HTERT RPE-1 (cell line): ENCODE measurements around the gene NTSR2.

Experiments used
- in situ Hi-C: fragments of 300-500 bp; cut with MboI; formaldehyde crosslinking; loops from 4 replicates; pipeline ENCODE4 v1.14.3; 2020; ENCODE audit warnings: low sequenced_read_pairs

Gene NTSR2

DNA sequence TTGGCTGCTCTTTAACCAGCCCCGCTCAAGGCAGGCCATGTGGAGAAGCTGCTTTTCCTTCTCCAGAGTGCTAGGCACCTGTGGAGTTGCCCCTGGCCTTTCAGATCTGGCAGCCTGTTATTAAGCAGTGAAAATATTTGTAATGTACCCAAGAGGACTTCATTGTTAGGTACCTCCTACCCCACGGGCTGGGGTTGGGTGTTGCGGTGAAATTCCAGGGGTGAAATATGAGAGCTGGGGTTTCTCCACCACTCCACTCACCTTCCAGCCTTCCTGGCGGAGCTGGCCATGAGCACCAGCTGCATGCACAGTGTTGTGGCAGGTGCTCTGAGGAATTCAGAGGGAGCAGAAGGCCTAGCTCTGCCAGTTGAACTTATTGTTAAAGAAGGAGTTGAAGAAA lies 39.1 kb downstream of the NTSR2 start:
- in situ Hi-C loops, result no loop called here

- in situ Hi-C loops, result no loop called here
Observed at GRCh38 chr2:11629851-11630250, 40.1 kb downstream of the NTSR2 start.

- in situ Hi-C loops, result no loop called here
Observed at GRCh38 chr2:11629215-11629614, 40.8 kb downstream of the NTSR2 start.

- in situ Hi-C loops, result no loop called here
Observed at GRCh38 chr2:11628675-11629074, 41.3 kb downstream of the NTSR2 start.

GRCh38 chr2:11625671-11626070 lies 44.3 kb downstream of the NTSR2 start:
- in situ Hi-C loops, result no loop called here

DNA sequence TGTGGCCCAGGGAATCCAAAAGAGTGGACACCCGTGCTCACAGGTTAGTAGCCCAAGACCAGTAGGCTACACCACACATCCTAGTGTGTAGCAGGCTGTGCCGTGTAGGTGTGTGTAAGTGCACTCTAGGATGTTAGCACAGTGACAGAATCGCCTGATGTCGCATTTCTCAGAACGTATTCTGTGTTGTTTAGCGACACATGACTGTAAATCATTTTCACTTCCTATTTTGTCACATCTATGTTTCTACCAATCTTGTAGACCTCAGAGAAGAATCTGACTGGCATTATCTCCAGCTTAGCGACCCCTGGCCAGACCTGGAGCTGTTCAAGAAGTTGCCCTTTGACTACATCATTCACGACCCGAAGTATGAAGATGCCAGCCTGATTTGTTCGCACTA lies 45.1 kb downstream of the NTSR2 start:
- in situ Hi-C loops, result no loop called here

GRCh38 chr2:11622611-11623010 lies 47.4 kb downstream of the NTSR2 start:
- in situ Hi-C loops, result no loop called here

GRCh38 chr2:11621410-11621809 lies 48.6 kb downstream of the NTSR2 start:
- in situ Hi-C loops, result no loop called here

DNA sequence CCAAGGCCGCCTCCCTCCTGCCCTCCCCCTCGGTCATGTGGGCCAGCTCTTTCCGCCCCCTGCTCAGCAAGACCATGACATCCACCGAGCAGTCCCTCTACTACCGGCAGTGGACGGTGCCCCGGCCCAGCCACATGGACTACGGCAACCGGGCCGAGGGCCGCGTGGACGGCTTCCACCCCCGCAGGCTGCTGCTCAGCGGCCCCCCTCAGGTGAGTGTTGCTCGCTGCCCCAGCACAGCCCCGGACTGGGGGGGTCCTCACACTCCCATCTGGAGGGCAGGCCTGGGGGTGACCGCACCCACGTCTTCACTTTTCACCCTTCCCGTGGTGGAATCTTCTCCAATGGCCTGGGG lies 51.3 kb downstream of the NTSR2 start:
- in situ Hi-C loops, result no loop called here

DNA sequence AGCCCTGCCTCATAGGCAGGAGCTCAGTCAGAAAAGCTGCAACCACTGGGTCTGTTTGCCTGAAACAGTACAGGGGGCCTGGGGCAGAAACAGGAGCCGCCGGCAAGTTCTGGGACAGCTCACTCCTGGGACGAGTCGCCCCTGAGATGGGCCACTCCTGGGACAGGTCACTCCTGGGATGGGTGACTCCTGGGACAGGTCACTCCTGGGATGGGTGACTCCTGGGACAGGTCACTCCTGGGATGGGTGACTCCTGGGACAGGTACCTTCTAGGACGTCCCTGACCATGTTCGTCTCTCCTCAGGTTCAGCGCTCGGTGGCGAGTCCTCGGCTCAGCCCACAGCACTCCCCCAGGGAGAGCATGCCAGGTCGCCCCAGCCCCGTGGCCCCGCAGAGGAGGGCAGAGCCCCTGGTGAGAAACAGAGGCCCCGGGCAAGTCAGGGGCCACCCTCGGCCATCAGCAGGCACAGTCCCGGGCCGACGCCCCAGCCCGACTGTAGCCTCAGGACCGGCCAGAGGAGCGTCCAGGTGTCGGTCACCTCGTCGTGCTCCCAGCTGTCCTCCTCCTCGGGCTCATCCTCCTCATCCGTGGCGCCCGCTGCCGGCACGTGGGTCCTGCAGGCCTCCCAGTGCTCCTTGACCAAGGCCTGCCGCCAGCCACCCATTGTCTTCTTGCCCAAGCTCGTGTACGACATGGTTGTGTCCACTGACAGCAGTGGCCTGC lies 51.8 kb downstream of the NTSR2 start:
- in situ Hi-C loops, result no loop called here

GRCh38 chr2:11617527-11617926 lies 52.5 kb downstream of the NTSR2 start:
- in situ Hi-C loops, result no loop called here

GRCh38 chr2:11616851-11617415 lies 53.1 kb downstream of the NTSR2 start:
- in situ Hi-C loops, result no loop called here

- in situ Hi-C loops, result no loop called here
Observed at GRCh38 chr2:11616097-11616687, 53.8 kb downstream of the NTSR2 start.

GRCh38 chr2:11615209-11615608 lies 54.8 kb downstream of the NTSR2 start:
- in situ Hi-C loops, result no loop called here

DNA sequence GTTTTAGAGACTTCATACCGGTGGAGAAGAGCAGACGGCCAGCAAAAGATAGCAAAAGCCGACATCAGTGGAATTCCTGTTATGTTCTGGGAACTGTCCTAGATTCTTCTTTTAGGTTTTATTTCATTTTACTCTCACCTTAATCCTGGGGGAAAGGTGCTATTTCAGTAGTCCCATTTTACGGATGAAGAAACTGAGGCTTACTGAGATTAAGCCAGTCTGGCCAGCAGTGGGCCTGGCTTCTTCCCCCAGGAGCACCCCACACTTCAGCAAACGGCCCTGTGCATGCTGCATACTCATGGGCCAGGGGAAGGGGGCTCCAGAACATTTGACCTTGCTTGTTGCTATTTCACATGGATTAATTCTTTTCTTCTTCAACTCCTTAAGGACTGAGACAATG lies 56.7 kb downstream of the NTSR2 start:
- in situ Hi-C loops, result no loop called here

DNA sequence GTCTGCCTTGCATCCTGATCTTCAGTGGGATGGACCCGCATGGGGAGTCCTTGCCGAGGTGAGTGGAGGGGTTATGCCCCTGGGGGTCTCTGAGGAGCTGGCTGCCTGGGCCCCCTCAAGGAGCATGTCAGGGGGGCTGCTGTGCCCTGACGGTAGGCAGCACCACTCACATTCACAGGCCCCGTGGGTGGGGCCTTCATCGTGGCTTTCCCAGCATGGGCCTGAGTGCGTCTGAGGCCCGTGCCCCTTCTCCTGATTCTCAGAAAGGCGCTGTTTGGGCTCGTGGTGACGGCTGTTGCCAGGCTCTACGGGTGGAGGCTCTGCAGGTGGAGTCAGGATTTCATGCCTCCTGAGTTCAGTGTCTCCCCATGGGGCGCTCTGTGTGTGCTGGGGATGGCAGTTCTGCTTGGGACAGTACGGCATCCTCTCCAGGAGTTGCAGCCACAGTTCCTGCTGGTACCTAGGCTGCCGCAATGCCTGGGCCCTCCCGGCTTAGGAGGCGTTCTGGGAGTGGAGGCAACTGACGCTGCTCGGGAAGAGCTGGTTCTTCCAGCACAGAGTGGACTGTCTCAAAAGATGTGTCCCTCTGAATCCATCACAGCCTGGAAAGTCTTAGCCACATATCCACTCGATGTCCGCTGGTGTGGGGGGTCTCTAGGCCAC lies 57.3 kb downstream of the NTSR2 start:
- in situ Hi-C loops, result no loop called here

DNA sequence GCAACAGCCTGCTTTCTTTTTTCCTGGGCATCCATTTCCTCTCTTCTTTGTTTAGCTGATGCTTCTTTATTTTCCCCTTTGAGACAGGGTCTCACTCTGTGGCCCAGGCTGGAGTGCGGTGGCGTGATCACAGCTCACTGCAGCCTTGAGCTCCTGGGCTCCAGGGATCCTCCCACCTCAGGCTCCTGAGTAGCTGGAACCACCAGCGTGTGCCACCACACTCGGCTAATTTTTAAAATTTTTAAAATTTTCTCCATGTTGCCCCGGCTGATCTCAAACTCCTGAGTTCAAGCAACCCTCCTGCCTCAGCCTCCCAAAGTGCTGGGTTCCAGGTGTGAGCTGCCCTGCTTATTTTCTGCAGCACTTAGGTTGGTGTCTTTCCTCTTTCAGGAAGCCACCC lies 58.7 kb downstream of the NTSR2 start:
- in situ Hi-C loops, result no loop called here

GRCh38 chr2:11610624-11611242 lies 59.3 kb downstream of the NTSR2 start:
- in situ Hi-C loops, result no loop called here
